Activated CD4-positive, alpha-beta T cell treated with anti-CD3 and anti-CD28 coated beads, Interleukin-2, Interleukin-4, amounts not matched to agents 100 ng/mL and 50 ng/mL, durations not matched to agents 16 hours and 8 hours (primary cell): ENCODE results near the gene TERF2IP.
A peak's percentile ranks its signal among the peaks of the same experiment; 100 is the strongest.

Source experiments
- DNase-seq: peaks from one replicate; pipeline ENCODE4 v3.0.0-alpha.2; 2020; ENCODE audit warnings: low spot score

The TERF2IP gene

DNA sequence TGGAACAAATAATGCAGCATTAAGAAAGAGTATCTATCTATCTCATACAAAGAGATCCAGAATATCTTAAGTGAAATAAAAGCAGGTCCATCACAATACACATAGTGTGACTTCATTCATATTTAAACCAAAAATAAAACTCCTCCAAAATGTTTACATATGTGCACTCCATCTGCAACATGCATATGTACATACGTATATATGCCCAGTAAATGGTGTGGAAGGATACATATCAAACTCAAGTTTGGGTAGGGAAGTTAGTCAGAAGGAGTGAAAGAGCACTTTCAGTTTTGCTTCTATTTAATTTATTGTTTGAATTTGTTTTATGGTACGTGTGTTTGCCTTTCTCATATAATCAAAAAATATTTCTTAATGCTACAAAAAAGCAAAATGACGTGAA is 12.5 kb upstream of the TERF2IP start:
- DNase-seq, result no peak

DNA sequence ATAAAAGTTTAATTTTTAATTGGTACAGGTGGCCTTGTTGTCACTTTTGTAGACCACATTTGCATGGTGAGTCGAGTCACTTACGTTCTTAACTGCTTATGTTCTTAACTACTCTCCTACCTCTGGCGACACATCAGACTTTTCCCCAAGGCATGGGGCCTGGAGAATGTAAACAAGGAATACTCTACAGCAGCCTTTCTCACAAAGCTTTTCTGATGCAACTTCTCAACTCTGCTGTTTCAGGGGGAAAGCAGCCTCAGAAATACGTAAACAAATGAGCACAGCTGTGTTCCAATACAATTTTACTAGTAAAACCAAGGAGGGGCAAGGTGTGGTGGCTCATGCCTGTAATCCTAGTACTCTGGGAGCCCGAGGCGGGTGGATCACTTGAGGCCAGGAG is 7.0 kb upstream of the TERF2IP start:
- DNase-seq, result no peak

DNA sequence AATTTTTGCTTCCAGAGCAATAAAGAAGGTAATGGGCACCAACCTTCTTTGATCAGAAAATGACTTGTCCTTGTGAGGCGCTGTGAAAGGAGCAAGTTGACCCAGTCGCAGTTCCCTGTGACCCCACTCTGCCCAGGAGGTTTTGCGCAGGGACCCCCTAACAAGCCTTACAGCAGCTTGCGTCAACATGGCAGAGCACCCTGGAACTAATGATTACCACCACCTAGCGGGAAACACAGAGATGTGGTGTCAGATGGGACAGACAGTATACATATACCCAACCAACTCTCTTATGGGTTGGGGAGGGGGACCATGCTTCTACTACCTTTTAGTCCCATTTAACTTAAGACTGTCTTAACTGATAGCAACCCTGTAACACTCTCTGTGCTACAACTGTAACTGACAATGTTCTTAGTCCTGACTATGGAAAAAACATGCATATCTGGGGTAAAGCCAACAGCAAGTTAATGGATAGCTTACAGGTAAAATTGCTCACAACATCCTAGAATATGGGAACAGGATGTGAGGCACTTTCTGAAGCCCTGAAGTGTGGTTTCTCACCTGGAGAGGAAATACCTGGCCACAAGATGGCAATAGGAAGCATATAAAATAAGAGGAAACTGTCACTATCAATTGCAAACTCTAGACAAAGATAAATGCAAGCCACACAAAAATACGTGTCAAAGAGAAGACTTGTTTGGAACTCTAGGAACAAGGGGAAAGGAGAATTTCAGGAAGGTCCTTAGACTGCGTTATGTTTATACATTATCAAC is 3.1 kb upstream of the TERF2IP start:
- DNase-seq, result no peak

DNA sequence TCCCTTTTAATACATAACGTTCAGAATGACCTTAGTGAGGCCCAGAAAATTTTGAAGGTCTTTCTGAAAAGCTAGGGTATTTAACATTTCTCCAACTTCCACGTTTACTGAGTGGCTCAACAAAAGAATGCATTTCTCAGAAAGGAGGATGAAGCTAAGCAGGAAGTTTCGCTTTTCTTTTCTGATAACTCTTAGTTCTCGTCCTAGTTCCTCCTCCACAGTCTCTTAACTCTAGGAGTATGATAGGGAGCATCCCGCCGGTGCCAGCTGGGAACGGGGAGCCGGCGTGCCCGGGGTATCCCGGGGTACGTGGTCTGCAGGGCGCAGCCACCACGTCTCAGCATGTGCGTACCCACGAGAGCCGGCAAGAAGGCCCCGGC is 471 bp upstream of the TERF2IP start:
- no peak for DNase-seq

- DNase-seq, result peak; percentile 81
Measured at GRCh38 chr16:75648265-75649076, 898 bp downstream of the TERF2IP start.

DNA sequence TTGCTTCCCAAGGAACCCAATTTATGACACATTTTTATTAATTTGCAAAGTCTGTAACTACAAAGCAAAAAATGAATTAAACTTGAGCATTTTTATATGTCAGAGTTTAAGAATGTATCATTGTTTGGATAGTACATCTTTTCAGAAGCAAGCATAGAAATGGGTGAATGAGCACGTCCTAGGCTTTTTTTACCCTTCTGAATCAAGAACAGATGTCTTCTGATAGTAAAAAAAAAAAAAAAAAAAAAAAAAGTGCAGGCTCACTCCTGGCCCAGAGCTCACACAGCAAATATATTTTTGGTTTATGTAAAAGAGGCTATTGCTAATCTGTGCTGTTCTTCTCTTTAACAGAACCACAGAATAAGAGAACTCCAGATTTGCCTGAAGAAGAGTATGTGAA is 6.3 kb downstream of the TERF2IP start:
- DNase-seq, result no peak

DNA sequence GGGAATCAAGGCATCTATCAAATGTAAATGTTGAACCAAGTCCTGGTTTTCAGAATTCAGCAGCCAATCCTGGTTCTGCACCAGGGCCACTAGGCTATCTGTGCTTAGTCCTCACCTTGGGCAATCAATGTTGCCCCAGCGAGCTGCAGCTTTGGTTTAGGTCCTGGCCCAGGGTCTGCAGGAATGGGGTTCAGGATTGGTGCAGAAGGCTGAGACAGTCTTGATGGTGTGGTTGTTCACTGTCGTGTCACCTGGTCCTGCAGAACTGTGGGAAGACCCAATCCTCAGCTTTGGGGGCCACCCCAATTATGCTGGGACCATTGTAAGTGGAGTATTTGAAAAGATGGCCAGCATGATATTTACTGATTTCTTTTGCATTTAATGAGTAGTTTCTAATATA is 10.6 kb downstream of the TERF2IP start:
- no peak for DNase-seq

DNA sequence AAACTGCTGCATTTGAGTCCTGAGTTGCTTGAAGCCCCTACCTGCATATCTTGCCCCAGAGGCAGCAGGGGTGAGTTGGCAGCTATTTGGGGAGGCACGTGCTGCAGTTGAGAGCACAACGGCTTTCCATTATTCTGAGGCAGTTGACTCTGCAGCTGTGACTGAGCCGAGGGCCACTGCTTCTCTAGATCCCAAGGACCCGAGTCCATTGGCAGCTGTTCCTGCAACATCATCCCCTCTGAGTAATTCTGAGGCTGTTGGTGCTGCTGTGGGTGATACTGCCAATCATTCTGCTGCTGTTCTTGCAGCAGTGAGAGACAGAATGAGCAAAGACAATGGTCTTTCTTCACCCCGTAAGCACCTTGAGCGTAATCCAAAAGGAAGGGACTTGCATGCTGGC is 12.7 kb downstream of the TERF2IP start:
- no peak for DNase-seq

DNA sequence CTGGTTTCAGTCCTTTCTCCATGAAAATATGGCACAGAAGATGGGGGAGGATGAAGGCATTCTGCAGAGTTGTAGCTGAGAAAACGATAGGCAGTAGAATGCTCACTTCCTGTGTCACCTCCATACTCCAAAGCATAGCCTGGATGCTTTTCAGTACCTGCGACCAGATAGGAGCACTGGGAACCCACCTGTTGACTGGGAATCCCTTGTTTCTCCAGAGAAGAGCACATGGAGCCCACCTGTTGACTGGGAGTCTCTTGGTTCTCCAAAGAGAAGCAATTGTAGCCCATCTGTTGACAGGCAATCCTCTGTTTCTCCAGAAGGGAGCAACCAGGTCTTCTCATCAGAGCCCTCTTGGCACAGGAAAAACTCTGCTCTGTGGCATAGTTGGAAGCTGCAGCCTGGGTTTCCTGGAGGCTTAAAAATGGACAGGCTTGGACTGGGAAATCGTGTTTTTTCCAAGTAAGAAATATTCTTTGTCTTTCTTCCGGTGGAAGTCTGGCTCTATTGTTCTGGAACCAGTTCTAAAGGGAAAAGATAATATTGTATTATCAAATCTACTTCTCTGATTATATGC is 13.2 kb downstream of the TERF2IP start:
- no peak for DNase-seq

- no peak for DNase-seq
Measured at GRCh38 chr16:75667503-75667902, 19.9 kb downstream of the TERF2IP start.

DNA sequence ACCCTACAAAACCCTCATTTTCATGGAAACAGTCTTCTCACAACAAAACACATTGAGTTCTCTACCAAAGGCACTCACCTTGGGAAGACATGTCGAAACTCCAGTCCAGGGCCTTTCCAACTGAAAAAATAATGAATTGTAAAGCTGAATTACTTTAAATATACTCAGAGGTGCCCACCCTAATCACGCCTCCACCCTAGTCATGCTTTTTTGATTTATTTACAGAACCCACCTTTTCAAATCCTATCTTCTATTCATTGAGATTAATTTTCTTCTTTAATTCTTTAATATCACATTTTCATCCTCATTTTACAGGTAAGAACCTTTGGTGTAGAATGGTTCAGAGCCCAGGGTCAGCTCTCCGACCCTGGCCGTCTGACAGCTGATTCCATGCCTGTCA is 29.3 kb downstream of the TERF2IP start, which contains the start of gene CPHXL2:
TSS of gene CPHXL2 (minus strand) at position 101 of the 400 bp plus-strand sequence. CDS start at position 91, 10 bp downstream.
- DNase-seq, result no peak

DNA sequence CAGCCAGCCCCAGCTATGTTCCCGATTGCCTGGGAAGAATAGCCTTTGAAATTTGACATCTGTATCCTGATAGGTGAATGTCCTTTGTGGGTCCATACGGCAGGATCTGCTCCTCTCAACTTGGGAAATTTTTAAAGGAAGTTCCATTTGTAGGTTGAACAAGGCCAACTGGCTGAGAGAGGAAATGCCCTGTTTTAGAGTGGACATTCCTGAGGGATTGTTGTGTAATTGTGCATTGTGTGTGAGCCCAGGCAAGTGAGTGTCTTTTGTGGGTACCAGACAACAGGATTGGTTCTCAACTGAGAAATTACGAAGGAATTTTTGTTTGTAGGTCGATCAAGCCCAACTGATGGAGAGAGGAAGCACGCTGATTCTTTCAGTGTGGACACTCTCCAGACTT is 31.8 kb downstream of the TERF2IP start:
- DNase-seq, result no peak

GRCh38 chr16:75682308-75682707 is 34.7 kb downstream of the TERF2IP start:
- DNase-seq, result no peak

DNA sequence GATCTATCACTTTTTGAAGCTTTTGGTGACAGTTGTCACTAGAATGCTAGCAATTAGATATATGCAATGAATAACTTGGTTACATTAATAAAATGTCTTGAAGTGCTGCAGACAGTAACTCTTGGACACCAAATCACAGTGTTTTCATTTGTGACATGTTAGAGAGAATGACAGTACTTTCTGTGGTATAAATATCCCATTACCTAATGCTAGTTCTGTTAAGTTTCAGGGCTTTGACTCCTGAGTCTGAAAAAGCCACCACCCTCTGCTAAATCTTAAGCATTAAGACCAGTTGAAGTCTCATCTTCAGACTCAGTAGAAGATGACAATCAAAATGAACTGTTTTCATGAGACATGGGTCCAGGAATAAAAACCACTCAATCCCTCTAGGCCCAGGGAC is 39.8 kb downstream of the TERF2IP start:
- no peak for DNase-seq

GRCh38 chr16:75695708-75696107 is 48.1 kb downstream of the TERF2IP start:
- peak; percentile 1 for DNase-seq

DNA sequence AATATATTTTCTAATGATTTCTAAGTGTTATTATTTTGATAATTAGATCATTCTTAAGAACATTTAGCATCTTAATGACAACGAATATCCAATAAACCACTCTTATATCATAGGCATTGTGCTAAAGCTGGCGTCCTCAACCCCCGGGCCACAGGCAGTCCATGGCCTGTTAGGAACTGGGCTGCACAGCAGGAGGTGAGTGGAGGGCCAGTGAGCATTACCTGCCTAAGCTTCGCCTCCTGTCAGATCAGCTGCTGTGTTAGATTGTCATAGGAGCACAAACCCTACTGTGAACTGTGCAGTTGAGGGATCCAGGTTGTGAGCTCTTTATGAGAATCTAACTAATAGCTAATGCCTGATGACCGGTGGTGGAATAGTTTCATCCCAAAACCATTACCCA is 50.0 kb downstream of the TERF2IP start:
- no peak for DNase-seq

GRCh38 chr16:75701361-75701760 is 53.8 kb downstream of the TERF2IP start, which contains the start of gene DUXB:
TSS of gene DUXB (minus strand) at chr16:75701461. CDS start at chr16:75701418, 43 bp downstream.
- no peak for DNase-seq

DNA sequence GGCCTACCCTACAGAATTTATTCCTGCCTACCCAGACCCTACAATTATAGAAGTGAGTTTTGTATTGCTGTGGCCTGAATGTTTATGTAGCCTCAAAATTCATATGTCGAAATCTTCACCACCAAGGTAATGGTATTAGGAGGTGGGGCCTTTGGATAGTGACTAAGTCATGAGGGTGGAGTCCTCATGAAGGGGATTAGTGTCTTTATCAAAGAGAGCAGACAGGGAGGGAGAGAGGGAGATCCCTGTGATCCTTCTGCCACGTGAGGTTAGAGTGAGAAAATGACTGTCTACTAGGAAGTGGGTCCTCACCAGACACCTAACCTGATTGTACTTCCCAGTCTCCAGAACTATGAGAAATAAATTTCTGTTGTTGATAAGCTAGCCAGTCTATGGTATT is 54.7 kb downstream of the TERF2IP start:
- no peak for DNase-seq

GRCh38 chr16:75703306-75703705 is 55.7 kb downstream of the TERF2IP start:
- no peak for DNase-seq
